Activated T-cell treated with anti-CD3 and anti-CD28 coated beads for 1 hour (primary cell): ENCODE results near the gene TYW1B.
"Not testable (repeated sequence)": the region's sequence is repeated elsewhere in the genome, so short reads cannot be mapped to it uniquely, and the experiment has no call there.

ENCODE experiments used
- DNase-seq: peaks from one replicate; pipeline ENCODE4 v3.0.0-alpha.2; 2020; ENCODE audit warnings: low read depth

The TYW1B gene

GRCh38 chr7:72625721-72626423 is 202.1 kb downstream of the TYW1B start:
- not testable (repeated sequence) for DNase-seq

- DNase-seq, result no peak
These were observed 205.5 kb downstream of the TYW1B start for GRCh38 chr7:72622532-72622931.

GRCh38 chr7:72621761-72622187 is 206.2 kb downstream of the TYW1B start:
- DNase-seq, result not testable (repeated sequence)

GRCh38 chr7:72620923-72621322 is 207.1 kb downstream of the TYW1B start:
- DNase-seq, result not testable (repeated sequence)

- not testable (repeated sequence) for DNase-seq
These were observed 209.4 kb downstream of the TYW1B start for GRCh38 chr7:72618435-72619180.

GRCh38 chr7:72609761-72610160 is 218.2 kb downstream of the TYW1B start:
- DNase-seq, result not testable (repeated sequence)

GRCh38 chr7:72607988-72608387 is 220.0 kb downstream of the TYW1B start:
- not testable (repeated sequence) for DNase-seq

GRCh38 chr7:72605863-72606431 is 222.1 kb downstream of the TYW1B start:
- not testable (repeated sequence) for DNase-seq

DNA sequence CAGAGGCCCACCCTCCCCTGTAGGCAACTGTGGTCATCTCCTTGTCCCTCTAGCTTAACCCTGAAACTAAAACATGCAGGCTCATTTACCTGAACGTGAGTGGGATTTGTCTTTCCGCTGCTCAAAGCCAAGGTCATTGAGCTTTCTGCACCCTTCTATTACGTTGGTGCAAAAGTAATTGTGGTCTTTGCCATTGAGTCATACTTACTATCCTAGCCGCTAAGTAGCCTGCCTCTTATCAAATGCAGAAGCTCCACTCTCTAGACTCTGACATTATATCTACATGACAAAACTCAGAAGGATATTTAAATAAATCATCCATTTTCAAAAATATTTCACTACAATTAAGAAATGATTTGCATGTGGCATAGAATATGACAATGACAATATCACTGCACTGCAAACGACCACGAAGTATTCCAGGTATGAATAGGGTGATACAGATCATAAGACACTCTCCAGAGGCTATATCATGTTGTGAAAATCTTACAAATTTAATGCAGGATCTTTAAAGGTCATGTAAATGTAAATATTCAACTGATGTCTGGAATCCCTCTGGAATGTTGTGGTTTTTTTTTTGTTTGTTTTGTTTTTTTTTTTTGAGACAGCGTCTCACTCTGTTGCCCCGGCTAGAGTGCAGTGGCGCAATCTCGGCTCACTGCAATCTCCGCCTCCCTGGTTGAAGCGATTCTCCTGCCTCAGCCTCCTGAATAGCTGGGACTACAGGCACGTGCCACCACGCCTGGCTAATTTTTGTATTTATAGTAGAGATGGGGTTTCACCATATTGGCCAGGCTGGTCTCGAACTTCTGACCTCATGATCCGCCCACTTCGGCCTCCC is 223.0 kb downstream of the TYW1B start:
- not testable (repeated sequence) for DNase-seq

- not testable (repeated sequence) for DNase-seq
These were observed 224.5 kb downstream of the TYW1B start for GRCh38 chr7:72603476-72603875.

DNA sequence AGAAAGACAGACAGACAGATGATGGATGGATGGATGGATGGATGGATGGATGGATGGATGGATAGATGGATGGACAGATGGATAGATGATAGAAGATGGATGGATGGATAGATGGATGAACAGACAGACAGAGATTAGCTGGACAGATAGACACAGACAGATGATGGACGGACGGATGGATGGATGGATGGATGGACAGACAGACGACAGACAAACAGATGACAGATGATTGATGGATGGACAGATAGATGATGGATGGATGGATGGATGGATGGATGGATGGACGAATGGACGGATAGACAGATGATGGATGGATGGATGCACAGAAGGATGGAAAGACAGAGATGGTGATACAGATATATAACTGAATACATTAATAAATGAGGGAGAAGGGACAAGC is 224.9 kb downstream of the TYW1B start:
- DNase-seq, result no peak

- DNase-seq, result not testable (repeated sequence)
These were observed 226.3 kb downstream of the TYW1B start for GRCh38 chr7:72601683-72602082.

DNA sequence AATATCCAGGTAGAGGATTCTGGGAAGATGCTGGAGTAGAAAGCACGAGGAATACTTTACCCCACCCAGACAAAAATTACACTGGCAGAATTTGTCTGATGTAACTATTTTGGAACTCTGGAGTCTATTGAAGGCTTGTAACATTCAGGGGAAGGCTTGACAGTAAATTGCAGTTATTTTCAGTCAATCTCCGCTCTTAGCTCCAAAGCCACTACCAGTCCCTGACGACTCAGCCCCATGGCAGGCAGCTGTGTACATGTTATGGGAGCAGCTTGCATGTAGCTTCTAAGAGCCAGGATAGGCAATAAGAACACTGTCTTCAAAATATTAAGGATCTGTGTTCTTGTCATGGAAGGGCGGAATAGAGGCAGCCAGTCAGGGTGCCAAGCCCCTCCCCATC is 238.0 kb downstream of the TYW1B start:
- not testable (repeated sequence) for DNase-seq

DNA sequence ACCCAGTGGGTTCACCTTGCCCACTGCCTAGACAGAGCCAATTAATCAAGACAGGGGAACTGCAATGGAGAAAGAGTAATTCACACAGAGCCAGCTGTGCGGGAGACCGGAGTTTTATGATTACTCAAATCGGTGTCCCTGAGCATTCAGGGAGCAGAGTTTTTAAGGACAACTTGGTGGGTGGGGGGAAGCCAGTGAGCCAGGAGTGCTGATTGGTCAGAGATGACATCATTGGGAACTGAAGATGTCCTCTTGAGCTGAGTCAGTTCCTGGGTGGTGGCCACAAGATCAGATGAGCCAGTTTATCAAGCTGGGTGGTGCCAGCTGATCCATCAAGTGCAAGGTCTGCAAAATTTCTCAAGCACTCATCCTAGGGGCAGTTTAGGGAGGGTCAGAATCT is 240.7 kb downstream of the TYW1B start:
- DNase-seq, result not testable (repeated sequence)

DNA sequence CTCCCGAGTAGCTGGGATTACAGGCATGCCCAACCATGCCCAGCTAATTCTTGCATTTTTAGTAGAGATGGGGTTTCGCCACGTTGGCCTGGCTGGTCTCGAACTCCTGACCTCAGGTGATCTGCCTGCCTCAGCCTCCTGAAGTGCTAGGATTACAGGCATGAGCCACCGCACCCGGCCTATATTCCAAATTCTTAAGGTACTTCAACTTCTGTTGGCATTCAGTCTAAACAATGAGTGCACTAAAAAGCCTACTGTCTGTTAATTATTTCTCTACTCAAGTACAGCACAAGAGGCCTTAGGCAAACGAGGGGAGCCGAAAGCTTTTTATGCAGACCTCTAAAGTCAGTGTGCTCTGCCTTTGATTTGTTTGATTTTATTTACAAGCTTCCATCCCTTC is 243.4 kb downstream of the TYW1B start:
- DNase-seq, result not testable (repeated sequence)

GRCh38 chr7:72583620-72584361 is 244.2 kb downstream of the TYW1B start:
- DNase-seq, result not testable (repeated sequence)

- DNase-seq, result not testable (repeated sequence)
These were observed 247.7 kb downstream of the TYW1B start for GRCh38 chr7:72580142-72580770.

GRCh38 chr7:72577107-72577506 is 250.9 kb downstream of the TYW1B start:
- no peak for DNase-seq

- not testable (repeated sequence) for DNase-seq
These were observed 266.0 kb downstream of the TYW1B start for GRCh38 chr7:72561988-72562387.

- not testable (repeated sequence) for DNase-seq
These were observed 268.5 kb downstream of the TYW1B start for GRCh38 chr7:72559546-72559945.

DNA sequence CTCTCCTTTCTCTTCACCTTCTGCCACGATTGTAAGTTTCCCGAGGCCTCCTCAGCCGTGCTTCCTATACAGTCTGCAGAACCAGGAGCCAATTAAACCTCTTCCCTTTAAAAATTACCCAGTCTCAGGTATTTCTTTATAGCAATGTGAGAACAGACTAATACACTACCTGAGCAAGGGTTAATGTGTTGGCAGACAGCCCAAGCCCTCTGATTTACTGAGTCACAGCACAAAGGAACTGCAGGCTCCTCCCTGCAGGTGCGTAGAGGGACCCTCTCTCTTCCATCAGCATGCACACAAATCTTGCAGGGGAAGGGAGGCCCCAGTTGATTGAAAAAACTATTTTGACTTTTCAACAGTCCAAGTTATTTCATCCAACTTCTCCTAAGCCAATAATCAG is 271.3 kb downstream of the TYW1B start:
- DNase-seq, result not testable (repeated sequence)
